Fibroblast of skin of right biceps (primary cell): Measurements from ENCODE around the gene LMBR1.
"Not testable (repeated sequence)": the region's sequence is repeated elsewhere in the genome, so short reads cannot be mapped to it uniquely, and the experiment has no call there.

Source experiments
- DNase-seq: peaks from one replicate; pipeline ENCODE4 v3.0.0-alpha.2; 2013

LMBR1 gene

DNA sequence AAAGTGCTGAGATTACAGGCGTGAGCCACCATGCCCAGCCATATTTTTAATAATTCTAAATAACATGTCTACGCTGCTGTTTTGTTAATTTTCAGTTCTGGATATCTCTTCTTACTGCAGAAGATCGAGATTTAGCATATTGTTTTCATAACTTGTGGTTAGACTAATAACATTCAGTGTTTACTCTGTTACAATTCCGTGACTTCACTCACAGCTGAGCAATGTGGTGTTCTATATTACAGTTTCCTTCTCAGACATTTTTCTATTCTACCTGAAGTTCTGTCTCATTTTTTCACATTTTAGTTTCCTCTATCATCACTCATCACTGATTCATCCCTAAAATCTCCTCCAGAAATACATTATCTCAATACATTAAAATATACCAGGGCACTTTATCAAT lies 241.5 kb downstream of the LMBR1 start:
- peak; percentile 7 for DNase-seq

DNA sequence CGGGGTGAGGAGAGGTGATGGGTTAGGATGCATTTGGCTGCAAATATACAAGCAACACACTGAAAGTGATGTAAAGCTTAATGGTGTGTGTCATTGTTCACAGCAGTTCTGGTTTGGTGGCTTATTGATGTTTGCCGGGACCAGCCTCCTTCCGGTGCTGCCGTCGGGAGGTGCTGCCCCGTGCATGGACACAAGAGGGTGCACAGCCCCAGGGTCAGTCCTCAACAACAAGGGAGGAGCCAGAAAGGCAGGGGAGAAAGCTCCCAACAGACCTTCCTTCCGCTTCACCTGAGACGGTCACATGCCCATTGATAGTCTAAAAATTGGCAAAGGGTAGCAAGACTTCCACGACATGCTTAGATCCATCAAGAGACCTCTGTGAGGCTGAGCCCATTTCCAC lies 242.9 kb downstream of the LMBR1 start:
- no peak for DNase-seq

DNA sequence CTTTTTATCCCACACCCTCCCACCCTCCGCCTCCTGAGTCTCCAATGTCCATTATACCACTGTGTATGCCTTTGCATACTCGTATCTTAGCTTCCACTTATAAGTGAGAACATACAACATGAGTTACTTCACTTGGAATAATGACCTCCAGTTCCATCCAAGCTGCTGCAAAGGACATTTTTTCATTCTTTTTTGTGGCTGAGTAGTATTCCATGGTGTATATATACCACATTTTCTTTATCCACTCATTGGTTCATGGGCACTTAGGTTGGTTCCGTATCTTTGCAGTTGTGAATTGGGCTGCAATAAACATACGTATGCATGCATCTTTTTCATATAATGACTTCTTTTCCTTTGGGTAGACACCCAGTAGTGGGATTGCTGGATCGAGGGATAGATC lies 245.7 kb downstream of the LMBR1 start:
- not testable (repeated sequence) for DNase-seq

GRCh38 chr7:156642306-156643045 lies 250.5 kb downstream of the LMBR1 start:
- no peak for DNase-seq

DNA sequence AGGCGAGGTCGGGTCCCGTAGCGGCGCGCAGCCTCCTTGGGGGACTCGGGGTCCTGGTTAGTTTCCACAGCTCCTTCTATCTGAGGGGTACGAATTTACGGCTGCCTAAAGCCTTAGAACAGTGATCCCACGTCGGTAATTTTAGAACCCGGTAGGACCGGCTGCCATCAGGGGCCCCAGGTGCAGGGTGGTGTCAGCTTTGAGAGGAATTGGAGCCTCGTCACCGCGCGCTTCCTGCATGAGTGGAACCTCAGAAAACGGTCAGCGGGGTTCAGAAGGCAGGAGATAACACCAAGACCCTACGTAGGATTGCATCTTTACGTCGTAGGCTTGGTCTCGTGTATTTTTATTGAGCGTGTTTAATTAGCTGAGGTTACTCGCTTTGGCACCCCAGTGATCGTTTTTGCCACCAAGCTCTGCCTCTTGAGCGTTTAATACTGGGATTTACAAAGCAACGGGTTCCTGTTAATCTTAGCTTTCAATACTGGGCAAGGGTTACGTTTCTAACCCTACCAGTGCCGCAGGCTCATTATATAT lies 252.0 kb downstream of the LMBR1 start:
- peak; percentile 43 for DNase-seq

DNA sequence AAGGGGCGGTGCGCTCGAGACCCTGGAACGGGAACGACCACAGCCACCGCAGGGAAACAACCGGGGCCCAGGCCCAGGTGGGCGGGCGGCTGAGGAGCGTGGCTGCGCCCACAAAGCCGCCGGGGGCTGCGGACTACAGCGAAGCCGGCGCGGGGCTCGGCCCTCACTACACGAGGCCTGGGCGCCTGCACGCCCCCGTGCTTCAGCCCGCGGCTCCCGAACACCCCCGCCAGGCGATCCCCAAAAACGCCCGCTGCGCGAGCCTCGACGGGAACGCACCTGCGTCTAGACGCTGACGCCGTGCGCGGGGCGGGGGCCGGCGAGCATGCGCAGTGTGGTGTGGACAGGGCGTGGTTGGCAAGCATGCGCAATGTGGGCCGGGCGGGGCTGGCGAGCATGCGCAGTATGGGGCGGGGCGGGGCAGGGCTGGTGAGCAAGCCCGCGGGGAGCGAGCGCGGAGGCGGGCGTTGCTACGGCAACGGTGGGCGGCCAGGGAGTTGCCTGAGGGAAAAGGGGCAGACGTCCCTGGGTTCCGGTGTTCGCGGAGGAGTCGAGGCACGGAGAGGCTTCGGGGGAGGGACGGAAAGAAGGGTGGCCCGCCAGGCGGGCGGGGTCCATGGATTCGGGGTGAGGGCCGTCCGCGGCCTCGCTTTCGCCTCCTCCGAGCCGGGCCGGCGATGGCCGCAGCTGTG lies 252.6 kb downstream of the LMBR1 start, which contains the start of gene RNF32:
Gene RNF32 (plus strand): TSS at position 518 of the 692 bp plus-strand sequence. CDS start 3,104 bp downstream, outside the sequence.
- DNase-seq: peak; percentile 92

DNA sequence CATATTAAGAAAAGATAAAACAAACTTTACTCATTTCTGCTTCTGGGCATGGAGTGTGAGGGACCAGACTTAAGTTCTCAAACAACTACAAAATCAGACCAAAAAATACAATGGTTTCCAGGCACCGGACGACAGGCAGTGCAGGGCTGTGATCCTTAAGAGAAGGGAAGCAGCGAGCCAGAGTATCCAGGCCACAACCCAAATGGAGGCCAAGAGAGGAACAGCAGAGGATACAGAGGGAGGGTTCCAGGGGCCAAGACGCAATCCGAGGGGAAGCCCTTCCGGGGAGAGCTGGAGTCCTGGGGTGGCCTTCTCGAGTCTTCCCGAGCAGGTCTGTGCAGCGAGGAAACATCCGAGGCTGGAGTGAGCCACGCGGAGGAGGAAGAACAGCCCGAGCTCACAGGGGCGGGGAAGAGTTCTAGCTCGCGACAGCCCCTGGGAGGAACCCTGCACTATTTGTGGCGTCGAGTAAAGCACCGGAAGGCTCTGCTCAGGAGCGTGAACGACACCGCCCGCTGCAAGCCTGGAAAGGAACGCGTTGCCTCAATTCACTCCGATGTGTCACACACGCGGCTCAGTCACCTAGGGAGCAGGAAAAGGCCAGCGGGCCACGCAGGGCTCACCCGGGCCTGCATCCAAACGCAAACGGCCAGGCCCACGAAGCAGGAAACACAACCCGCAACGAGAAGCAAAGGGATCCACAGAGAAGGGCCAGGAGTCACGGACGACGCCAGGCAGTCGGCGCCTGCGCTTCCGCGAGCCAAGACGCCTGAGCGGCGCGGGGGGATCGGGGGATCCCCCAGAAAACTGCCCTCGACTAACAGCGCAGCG lies 253.3 kb downstream of the LMBR1 start:
- peak; percentile 29 for DNase-seq

- DNase-seq: no peak
Measured at GRCh38 chr7:156638443-156639077, 254.4 kb downstream of the LMBR1 start.

DNA sequence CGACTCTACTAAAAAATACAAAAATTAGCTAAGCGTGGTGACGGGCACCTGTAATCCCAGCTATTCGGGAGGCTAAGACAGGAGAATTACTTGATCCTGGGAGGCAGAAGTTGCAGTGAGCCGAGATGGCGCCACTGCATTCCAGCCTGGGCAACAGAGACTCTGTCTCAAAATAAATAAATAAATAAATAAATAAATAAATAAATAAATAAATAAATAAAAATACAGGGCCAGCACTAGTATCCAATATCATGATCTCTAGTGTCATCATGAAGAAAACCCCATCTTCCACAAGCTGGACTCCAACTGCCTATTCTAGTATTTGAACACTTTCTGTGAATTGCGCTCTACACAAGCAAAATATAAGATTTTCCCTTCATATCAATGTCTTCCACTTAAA lies 255.9 kb downstream of the LMBR1 start:
- not testable (repeated sequence) for DNase-seq

DNA sequence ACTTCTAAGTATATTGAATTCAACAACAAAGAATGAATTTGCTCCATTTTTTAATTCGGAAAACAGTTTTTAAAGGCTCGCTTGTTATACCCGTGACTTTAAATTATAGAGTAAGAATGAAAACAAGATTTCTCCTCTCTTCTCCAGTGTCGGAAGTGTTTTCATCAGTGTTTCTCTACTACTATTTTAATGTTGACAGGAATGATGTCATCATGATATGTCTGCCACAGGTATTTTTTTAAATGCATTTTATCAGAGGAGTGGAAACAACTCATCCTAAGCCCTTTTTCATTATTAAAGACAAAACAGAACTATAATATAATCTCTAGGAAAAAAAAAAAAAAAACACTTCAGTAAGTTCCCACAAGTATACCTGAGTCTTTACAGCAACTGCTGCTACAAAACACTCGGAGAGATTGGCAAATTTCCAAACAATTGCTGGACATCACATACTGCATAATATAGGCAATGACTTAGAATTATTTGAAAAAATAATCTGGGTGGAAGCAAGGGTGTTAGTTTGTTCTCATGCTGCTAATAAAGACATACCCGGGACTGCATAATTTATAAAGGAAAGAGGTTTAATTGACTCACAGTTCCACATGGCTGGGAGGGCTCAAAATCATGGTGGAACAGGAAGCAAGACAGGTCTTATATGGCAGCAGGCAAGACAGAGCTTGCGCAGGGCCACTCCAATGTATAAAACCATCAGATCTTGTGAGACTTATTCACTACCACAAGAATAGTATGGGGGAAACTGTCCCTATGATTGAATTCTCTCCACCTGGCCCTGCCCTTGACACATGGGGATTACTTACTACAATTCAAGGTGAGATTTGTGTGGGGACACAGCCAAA lies 257.2 kb downstream of the LMBR1 start:
- no peak for DNase-seq

DNA sequence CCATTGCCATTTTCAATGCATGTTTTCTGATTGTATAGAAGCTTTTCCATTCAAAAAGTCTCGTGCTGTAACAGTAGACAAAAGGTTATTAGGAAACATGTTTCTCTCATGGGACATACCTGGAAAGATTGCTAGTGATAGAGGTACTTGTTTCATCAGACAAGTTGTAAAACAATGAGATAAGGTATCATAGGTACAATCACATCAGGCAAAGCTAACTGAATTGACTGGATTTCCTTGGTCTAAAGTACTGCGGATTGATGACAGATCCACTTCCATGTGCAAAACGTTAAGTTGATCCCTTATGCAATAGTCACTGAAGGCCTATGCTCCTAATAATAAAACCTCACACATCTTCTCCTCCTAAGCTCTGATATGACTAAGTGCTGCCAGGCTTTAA lies 258.9 kb downstream of the LMBR1 start:
- no peak for DNase-seq

GRCh38 chr7:156629873-156630272 lies 263.1 kb downstream of the LMBR1 start:
- no peak for DNase-seq

DNA sequence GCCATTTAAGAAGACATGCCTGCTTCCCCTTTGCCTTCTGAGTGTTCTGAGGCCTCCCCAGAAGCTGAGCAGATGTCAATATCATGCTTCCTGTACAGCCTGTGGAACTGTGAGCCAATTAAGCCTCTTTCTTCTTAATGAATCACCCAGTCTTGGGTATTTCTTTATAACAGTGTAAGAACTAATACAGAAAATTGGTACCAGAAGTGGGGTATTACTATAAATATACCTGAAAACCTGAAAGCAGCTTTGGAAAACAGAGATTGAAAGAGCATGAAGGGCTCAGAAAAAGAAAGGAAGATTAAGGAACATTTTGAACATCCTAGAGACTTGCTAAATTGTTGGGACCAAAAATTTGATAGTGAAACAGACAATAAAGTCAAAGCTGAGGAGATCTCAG lies 264.4 kb downstream of the LMBR1 start:
- DNase-seq: no peak
